Stomach (tissue), 9 donors: ENCODE data around the gene PRKN. TPM values are rescaled to one million over a fixed set of nuclear protein-coding genes. Genes with fewer than 3 reads are reported as not detected.

Experiments used
- DNase-seq, 2 donors: peaks; one replicate each; pipeline versions ENCODE4 v3.0.0 to v3.0.0-alpha.2; 2013 to 2019
- H3K27ac ChIP-seq, 5 donors: fragments of 200-600 bp in 4 of 5; sonication (generic) in 4 of 5; one replicate each; pipeline ENCODE4 v1.5.1; 2013 to 2019; ENCODE audit warnings: mild to moderate bottlenecking in 1 of 5, moderate library complexity in 1 of 5
- H3K27me3 ChIP-seq, 3 donors: fragments of 200-600 bp; sonication (generic); one replicate each; pipeline ENCODE4 v1.5.1; 2017 to 2019; ENCODE audit warnings: mixed run types in 1 of 3
- H3K36me3 ChIP-seq, 4 donors: fragments of 200-600 bp; sonication (generic); 1 replicate in 3 of 4; 2 replicates in 1 of 4; pipeline ENCODE4 v1.5.1; 2016 to 2019
- H3K4me1 ChIP-seq, 4 donors: fragments of 200-600 bp; sonication (generic); one replicate each; pipeline ENCODE4 v1.5.1; 2016 to 2019
- H3K4me3 ChIP-seq, 4 donors: fragments of 200-600 bp; sonication (generic) in 3 of 4; one replicate each; pipeline ENCODE4 v1.5.1; 2016 to 2019; ENCODE audit warnings: mild to moderate bottlenecking in 1 of 4
- H3K9me3 ChIP-seq, 4 donors: fragments of 200-600 bp; sonication (generic); one replicate each; pipeline ENCODE4 v1.5.1; 2016 to 2019
- CTCF ChIP-seq, 7 experiments: fragments of 450-650 bp in 4 of 7; fragments of 200-600 bp in 3 of 7; sonication (generic) in 3 of 7; IDR thresholded peaks; one replicate each; pipeline ENCODE4 v1.5.1; 2016 to 2019; ENCODE audit warnings: antibody characterized with exemption in 7 of 7, control low read depth in 2 of 7, mild to moderate bottlenecking in 1 of 7
- EP300 ChIP-seq: sonication (generic); formaldehyde crosslinking; IDR thresholded peaks from one replicate; pipeline ENCODE4 v1.6.1; 2017; ENCODE audit warnings: antibody characterized with exemption
- POLR2A ChIP-seq, 4 donors: fragments of 450-650 bp; IDR thresholded peaks; one replicate each; pipeline ENCODE4 v1.6.1; 2016; ENCODE audit warnings: antibody characterized with exemption in 4 of 4, control low read depth in 2 of 4, mild to moderate bottlenecking in 1 of 4, moderate library complexity in 1 of 4
- POLR2AphosphoS5 ChIP-seq, 3 donors: sonication (generic); formaldehyde crosslinking; IDR thresholded peaks; one replicate each; pipeline ENCODE4 v1.6.1; 2016; ENCODE audit warnings: antibody characterized with exemption in 3 of 3
- WGBS, 5 donors: extraction: QIAGEN DNeasy Blood & Tissue Kit in 3 of 5; methylation state at CpG; one replicate each; pipeline versions ENCODE4 v1.1.5 to v1.1.7; 2013 to 2018; 5-methylcytosine and 5-hydroxymethylcytosine counted together
- intact Hi-C: fragments of 100-400 bp; cut with DNase I; formaldehyde crosslinking; loops from one replicate; pipeline ENCODE4 v1.15.1; 2023; ENCODE audit warnings: low total_unique reads
- polyA plus RNA-seq, 3 donors: library from polyadenylated mRNA; stranded (reverse); fragments of 200-250 nt; gene quantifications; one replicate each; pipeline ENCODE4 v1.2.3, GENCODE V29; 2013
- total RNA-seq, 5 donors: library from RNA; depleted of rRNA; stranded (reverse); fragments of >200 nt; gene quantifications; one replicate each; pipeline versions ENCODE4 v1.1.0 to v1.2.3, GENCODE V29; 2014 to 2016
- donor health status: healthy with polysubstance abuse.
- donor health status: Bipolar disorder and iron deficiency.
- donor health status: healthy.

Gene PRKN
- total and polyA plus RNA-seq, 8 donors, result 0.68 to 19.8 (median 9.5) TPM

- no peaks in the 10 kb centered on the region for H3K9me3 ChIP-seq
- no peaks in the 10 kb centered on the region for H3K4me1 ChIP-seq
- intact Hi-C loops, result no loop called here
- H3K27me3 ChIP-seq, result no peaks in the 10 kb centered on the region
- H3K27ac ChIP-seq, result no peak overlapping the region
- H3K4me3 ChIP-seq, result no peak overlapping the region
- TF ChIP-seq POLR2AphosphoS5 (IDR thresholded peaks at IDR 0.05), result no peak
- TF ChIP-seq POLR2A (IDR thresholded peaks at IDR 0.05), result no peak
- TF ChIP-seq CTCF (IDR thresholded peaks at IDR 0.05), result no peak
- no peak for TF ChIP-seq EP300
- no peak for DNase-seq
- H3K36me3 ChIP-seq, result no peaks in the 10 kb centered on the region
These were observed 784.0 kb downstream of the PRKN start for GRCh38 chr6:161943561-161943960.

- Histone ChIP-seq H3K9me3 (no peaks in the 10 kb centered on the region), H3K27ac (no peak overlapping the region), H3K4me3 (no peak overlapping the region), H3K4me1 (no peaks in the 10 kb centered on the region), H3K36me3 (no peaks in the 10 kb centered on the region), H3K27me3 (no peaks in the 10 kb centered on the region)
- no peak for TF ChIP-seq POLR2A (IDR thresholded peaks at IDR 0.05)
- no peak for TF ChIP-seq CTCF (IDR thresholded peaks at IDR 0.05)
- no peak for TF ChIP-seq POLR2AphosphoS5 (IDR thresholded peaks at IDR 0.05)
- no peak for TF ChIP-seq EP300
- intact Hi-C loops, result no loop called here
- WGBS, 5 donors, result 80 to 91% (median 86%) methylated on average over 3 of the region's 3 CpGs
- DNase-seq, result no peak
These were observed 786.0 kb downstream of the PRKN start for GRCh38 chr6:161941565-161941964.

GRCh38 chr6:161940519-161940918 lies 787.0 kb downstream of the PRKN start:
- TF ChIP-seq POLR2AphosphoS5 (IDR thresholded peaks at IDR 0.05) (no peak), EP300 (no peak), POLR2A (IDR thresholded peaks at IDR 0.05) (no peak), CTCF (IDR thresholded peaks at IDR 0.05) (no peak)
- Histone ChIP-seq H3K4me1 (no peaks in the 10 kb centered on the region), H3K36me3 (no peaks in the 10 kb centered on the region), H3K4me3 (no peak overlapping the region), H3K27me3 (no peaks in the 10 kb centered on the region), H3K27ac (no peak overlapping the region), H3K9me3 (peaks cover 0 to 9% (median 2%) of the 10 kb centered on the region in 4 donors)
- whole genome bisulfite sequencing, 5 donors, result 60 to 83% (median 72%) methylated on average over 2 of the region's 2 CpGs
- intact Hi-C loops, result no loop called here
- DNase-seq, result no peak

- Histone ChIP-seq H3K4me3 (no peak overlapping the region), H3K27me3 (no peaks in the 10 kb centered on the region), H3K4me1 (peaks cover 0 to 25% (median 7%) of the 10 kb centered on the region in 4 donors), H3K9me3 (no peaks in the 10 kb centered on the region), H3K36me3 (no peaks in the 10 kb centered on the region), H3K27ac (no peak overlapping the region)
- no peak for DNase-seq
- 87 to 97% (median 90%) methylated on average over 5 of the region's 5 CpGs for WGBS, 5 donors
- intact Hi-C loops, result no loop called here
- TF ChIP-seq CTCF (IDR thresholded peaks at IDR 0.05) (no peak), POLR2A (IDR thresholded peaks at IDR 0.05) (no peak), POLR2AphosphoS5 (IDR thresholded peaks at IDR 0.05) (no peak), EP300 (no peak)
These were observed 801.2 kb downstream of the PRKN start for GRCh38 chr6:161926324-161926723.
